Renal cortical epithelial cell (primary cell): ENCODE results near the gene TUBGCP6. TPM values are rescaled to one million over a fixed set of nuclear protein-coding genes. Genes with fewer than 3 reads are reported as not detected.
"Not testable (repeated sequence)": the region's sequence is repeated elsewhere in the genome, so short reads cannot be mapped to it uniquely, and the experiment has no call there.

Experiments
- DNase-seq: peaks from one replicate; pipeline ENCODE4 v3.0.0-alpha.2; 2011; ENCODE audit warnings: low read depth
- total RNA-seq: library from RNA; depleted of rRNA; stranded (reverse); fragments of >200 nt; gene quantifications from 2 replicates; pipeline ENCODE4 v1.2.3, GENCODE V29; 2014

Gene TUBGCP6
- total RNA-seq, 1 donor from 2014 or later = 34.5 TPM

- no peak for DNase-seq
Measured at GRCh38 chr22:50169774-50170341, 75.0 kb downstream of the TUBGCP6 start.

GRCh38 chr22:50169181-50169759, 75.6 kb downstream of the TUBGCP6 start:
- no peak for DNase-seq

DNA sequence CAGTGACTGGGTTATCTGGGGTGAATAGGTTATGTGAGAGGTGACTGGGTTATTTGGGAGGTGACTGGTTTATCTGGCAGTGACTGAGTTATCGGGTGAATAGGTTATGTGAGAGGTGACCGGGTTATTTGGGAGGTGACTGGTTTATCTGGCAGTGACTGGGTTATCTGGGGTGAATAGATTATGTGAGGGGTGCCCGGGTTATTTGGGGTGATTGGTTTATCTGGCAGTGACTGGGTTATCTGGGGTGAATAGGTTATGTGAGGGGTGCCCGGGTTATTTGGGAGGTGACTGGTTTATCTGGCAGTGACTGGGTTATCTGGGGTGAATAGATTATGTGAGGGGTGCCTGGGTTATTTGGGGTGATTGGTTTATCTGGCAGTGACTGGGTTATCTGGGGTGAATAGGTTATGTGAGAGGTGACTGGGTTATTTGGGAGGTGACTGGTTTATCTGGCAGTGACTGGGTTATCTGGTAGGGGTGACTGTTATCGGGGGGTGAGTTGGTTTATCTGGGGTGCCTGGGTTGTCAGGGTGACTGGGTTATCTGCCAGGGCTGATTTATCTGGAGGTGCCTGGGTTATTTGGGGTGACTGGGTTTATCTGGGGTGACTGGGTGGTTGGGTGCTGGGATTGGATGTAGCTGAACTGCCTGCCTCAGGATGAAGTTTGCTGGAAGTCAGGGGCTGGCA, 76.2 kb downstream of the TUBGCP6 start:
- DNase-seq = not testable (repeated sequence)

DNA sequence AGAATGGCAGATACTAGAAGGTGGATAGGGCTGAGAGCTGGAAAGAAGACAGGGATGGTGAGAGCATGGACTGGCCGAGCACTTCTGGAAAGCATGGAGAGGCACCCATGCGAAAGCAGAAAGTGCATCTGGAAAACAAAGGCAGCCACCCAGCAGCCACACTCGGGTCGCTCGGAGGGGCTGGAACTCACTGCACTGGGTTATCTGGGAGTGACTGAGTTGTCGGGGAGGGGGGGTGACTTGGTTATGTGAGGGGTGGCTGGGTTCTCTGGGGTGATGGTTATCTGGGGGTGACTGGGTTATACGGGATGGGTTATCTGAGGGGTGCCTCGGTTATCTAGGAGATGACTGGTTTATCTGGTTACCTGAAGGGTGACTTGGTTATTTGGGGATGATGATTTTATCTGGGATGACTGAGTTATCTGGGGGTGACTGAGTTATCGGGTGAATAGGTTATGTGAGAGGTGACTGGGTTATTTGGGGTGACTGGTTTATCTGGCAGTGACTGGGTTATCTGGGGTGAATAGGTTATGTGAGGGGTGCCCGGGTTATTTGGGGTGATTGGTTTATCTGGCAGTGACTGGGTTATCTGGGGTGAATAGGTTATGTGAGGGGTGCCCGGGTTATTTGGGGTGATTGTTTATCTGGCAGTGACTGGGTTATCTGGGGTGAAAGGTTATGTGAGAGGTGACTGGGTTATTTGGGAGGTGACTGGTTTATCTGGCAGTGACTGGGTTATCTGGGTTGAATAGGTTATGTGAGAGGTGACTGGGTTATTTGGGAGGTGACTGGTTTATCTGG, 76.9 kb downstream of the TUBGCP6 start:
- no peak for DNase-seq

Other genes starting within 250 kb of the TUBGCP6 start
- gene IL17REL, start 232.3 kb downstream of the TUBGCP6 start, total RNA-seq = not detected in 2 replicates
- gene TTLL8, start 186.7 kb downstream of the TUBGCP6 start, total RNA-seq = not detected in 2 replicates
- gene MLC1, start 159.6 kb downstream of the TUBGCP6 start, total RNA-seq = not detected in 2 replicates
- gene MOV10L1, start 155.0 kb downstream of the TUBGCP6 start, total RNA-seq = not detected in 2 replicates
- gene PANX2, start 74.3 kb downstream of the TUBGCP6 start, total RNA-seq = not detected in 2 replicates
- gene TRABD, start 59.1 kb downstream of the TUBGCP6 start, total RNA-seq = 24.7 and 37.4 TPM in 2 replicates
- gene SELENOO, start 44.0 kb downstream of the TUBGCP6 start, total RNA-seq = 23.4 and 26.7 TPM in 2 replicates
- gene HDAC10, start 6.2 kb upstream of the TUBGCP6 start, total RNA-seq = 19.8 and 48.9 TPM in 2 replicates
- 22.0 and 26.0 TPM in 2 replicates for gene MAPK12, start 16.7 kb upstream of the TUBGCP6 start, total RNA-seq
- 9.9 and 10.2 TPM in 2 replicates for gene MAPK11, start 25.4 kb upstream of the TUBGCP6 start, total RNA-seq
- gene PLXNB2, start 62.6 kb upstream of the TUBGCP6 start, total RNA-seq = 98.8 and 582 TPM in 2 replicates
- 2.4 and 11.9 TPM in 2 replicates for gene DENND6B, start 82.0 kb upstream of the TUBGCP6 start, total RNA-seq
- 46.2 and 57.3 TPM in 2 replicates for gene PPP6R2, start 98.3 kb upstream of the TUBGCP6 start, total RNA-seq
- 51.4 and 68.2 TPM in 2 replicates for gene SBF1, start 230.0 kb upstream of the TUBGCP6 start, total RNA-seq
- gene ADM2, start 236.5 kb upstream of the TUBGCP6 start, total RNA-seq = 2.3 and 3.4 TPM in 2 replicates
- 0.10 and 1.7 TPM in 2 replicates for gene MIOX, start 241.8 kb upstream of the TUBGCP6 start, total RNA-seq